ENCODE measurements around the gene KCNQ5. TPM values are rescaled to one million over a fixed set of nuclear protein-coding genes. Genes with fewer than 3 reads are reported as not detected.
"Not testable (repeated sequence)": the region's sequence is repeated elsewhere in the genome, so short reads cannot be mapped to it uniquely, and the experiment has no call there.

Gene KCNQ5
- total RNA-seq (1 to 10 TPM; 2.1 to 2.5 TPM), total RNA-seq (1.2 to 34.1 (median 7.6) reads per million in 172 experiments)
- polyA plus RNA-seq (2013, experiment 1 of 2): 2.3 TPM
- polyA plus RNA-seq (2013, experiment 2 of 2): 0.99 TPM

GRCh38 chr6:72621291-72622093 lies at the start of gene KCNQ5:
Gene KCNQ5, plus strand, starts transcription at chr6:72622064.
- Histone ChIP-seq H3K4me1 (ENCODE audit: insufficient read depth, low read length) (peaks cover 37% of the 10 kb centered on the region), H3K9me3 (ENCODE audit: control insufficient read depth in 1 of 2, insufficient read depth in 1 of 2, low read length in 2 of 2) (no peaks in the 10 kb centered on the region), H3K4me3 (ENCODE audit: low read length) (peak within 1 kb of the TSS; percentile 77), H3K27ac (ENCODE audit: low read depth in 1 of 2, low read length in 2 of 2) (peak within 1 kb of the TSS; percentile 5 to 26), H3K27me3 (ENCODE audit: control insufficient read depth in 1 of 2, insufficient read depth in 2 of 2, low read length in 2 of 2) (no peaks in the 10 kb centered on the region), H3K36me3 (ENCODE audit: insufficient read depth, low read length) (no peaks in the 10 kb centered on the region)
- ChIA-PET POLR2A (interaction anchor here (1.2 kb wide), 1 partner anchor 15 kb away, joined by 3 read pairs; no protein-coding TSS in a partner anchor), CTCF (no interaction called here)
- Mint-ChIP-seq H3K27ac (peak within 1 kb of the TSS; percentile 84), H3K27me3 (peaks cover 21% of the 10 kb centered on the region), H3K4me3 (peak within 1 kb of the TSS; percentile 95), H3K4me1 (ENCODE audit: low read depth) (peaks cover 49% of the 10 kb centered on the region), H3K9me3 (no peaks in the 10 kb centered on the region), H3K36me3 (ENCODE audit: low read depth) (no peaks in the 10 kb centered on the region)
- no peak for ATAC-seq (ENCODE audit: poor library complexity)
- intact Hi-C loops (cut with DNase I, micrococcal nuclease): loop anchor here (2.0 to 10.0 kb wide), 2 partner anchors 207 to 509 kb away; no protein-coding TSS in a partner anchor
- peak in 7 of 14 experiments; percentile 7 to 41 (median 35) for DNase-seq
- TF ChIP-seq CTCF (IDR thresholded peaks at IDR 0.05): no peak

GRCh38 chr6:72579865-72580264 lies 42.0 kb upstream of the KCNQ5 start:
- DNase-seq (no peak), ATAC-seq (ENCODE audit: poor library complexity) (no peak)
- Mint-ChIP-seq H3K4me1 (ENCODE audit: low read depth) (no peaks in the 10 kb centered on the region), H3K9me3 (no peaks in the 10 kb centered on the region), H3K36me3 (ENCODE audit: low read depth) (no peaks in the 10 kb centered on the region), H3K27me3 (no peaks in the 10 kb centered on the region), H3K27ac (no peak overlapping the region), H3K4me3 (no peak overlapping the region)
- H3K36me3 ChIP-seq (ENCODE audit: insufficient read depth, low read length): no peaks in the 10 kb centered on the region
- H3K27me3 ChIP-seq (ENCODE audit: control insufficient read depth in 1 of 2, insufficient read depth in 2 of 2, low read length in 2 of 2): no peaks in the 10 kb centered on the region
- H3K9me3 ChIP-seq (ENCODE audit: control insufficient read depth in 1 of 2, insufficient read depth in 1 of 2, low read length in 2 of 2): no peaks in the 10 kb centered on the region
- POLR2A ChIA-PET: no interaction called here
- CTCF ChIA-PET: no interaction called here
- no peaks in the 10 kb centered on the region for H3K4me1 ChIP-seq (ENCODE audit: insufficient read depth, low read length)
- intact Hi-C loops (cut with DNase I, micrococcal nuclease): no loop called here
- H3K4me3 ChIP-seq (ENCODE audit: low read length): no peak overlapping the region
- no peak overlapping the region for H3K27ac ChIP-seq (ENCODE audit: low read depth in 1 of 2, low read length in 2 of 2)
- TF ChIP-seq CTCF (IDR thresholded peaks at IDR 0.05): no peak

GRCh38 chr6:72580281-72580940 lies 41.5 kb upstream of the KCNQ5 start:
- H3K4me1 Mint-ChIP-seq (ENCODE audit: low read depth): no peaks in the 10 kb centered on the region
- Histone ChIP-seq H3K4me1 (ENCODE audit: insufficient read depth, low read length) (no peaks in the 10 kb centered on the region), H3K4me3 (ENCODE audit: low read length) (no peak overlapping the region), H3K36me3 (ENCODE audit: insufficient read depth, low read length) (no peaks in the 10 kb centered on the region), H3K27me3 (ENCODE audit: control insufficient read depth in 1 of 2, insufficient read depth in 2 of 2, low read length in 2 of 2) (no peaks in the 10 kb centered on the region), H3K27ac (ENCODE audit: low read depth in 1 of 2, low read length in 2 of 2) (no peak overlapping the region), H3K9me3 (ENCODE audit: control insufficient read depth in 1 of 2, insufficient read depth in 1 of 2, low read length in 2 of 2) (no peaks in the 10 kb centered on the region)
- H3K36me3 Mint-ChIP-seq (ENCODE audit: low read depth): no peaks in the 10 kb centered on the region
- POLR2A ChIA-PET: no interaction called here
- H3K4me3 Mint-ChIP-seq: no peak overlapping the region
- no peak overlapping the region for H3K27ac Mint-ChIP-seq
- H3K27me3 Mint-ChIP-seq: no peaks in the 10 kb centered on the region
- ATAC-seq (ENCODE audit: poor library complexity) (no peak), DNase-seq (peak in 4 of 14 experiments; percentile 2 to 13 (median 5))
- H3K9me3 Mint-ChIP-seq: no peaks in the 10 kb centered on the region
- intact Hi-C loops (cut with DNase I, micrococcal nuclease): no loop called here
- TF ChIP-seq CTCF (IDR thresholded peaks at IDR 0.05): no peak
- CTCF ChIA-PET: no interaction called here

- H3K4me3 ChIP-seq (ENCODE audit: low read length); DNase-seq; H3K9me3 Mint-ChIP-seq; CTCF ChIA-PET; POLR2A ChIA-PET; H3K9me3 ChIP-seq (ENCODE audit: control insufficient read depth in 1 of 2, insufficient read depth in 1 of 2, low read length in 2 of 2); H3K27ac ChIP-seq (ENCODE audit: low read depth in 1 of 2, low read length in 2 of 2); H3K27me3 ChIP-seq (ENCODE audit: control insufficient read depth in 1 of 2, insufficient read depth in 2 of 2, low read length in 2 of 2); H3K27ac Mint-ChIP-seq; H3K4me3 Mint-ChIP-seq; intact Hi-C loops (cut with DNase I, micrococcal nuclease); H3K36me3 ChIP-seq (ENCODE audit: insufficient read depth, low read length); ATAC-seq (ENCODE audit: poor library complexity); H3K4me1 ChIP-seq (ENCODE audit: insufficient read depth, low read length); H3K4me1 Mint-ChIP-seq (ENCODE audit: low read depth); H3K36me3 Mint-ChIP-seq (ENCODE audit: low read depth); H3K27me3 Mint-ChIP-seq: not testable (repeated sequence)
Measured at GRCh38 chr6:72580950-72581349, 40.9 kb upstream of the KCNQ5 start.

Measured in CD4-positive, alpha-beta T cell (primary cell).